ENCODE results near the gene SCUBE1. TPM values are rescaled to one million over a fixed set of nuclear protein-coding genes. Genes with fewer than 3 reads are reported as not detected.

SCUBE1 gene
- total RNA-seq, 1 experiment from 2014 or later: 28.9 TPM

- no peak for DNase-seq (ENCODE audit: low spot score)
- in situ Hi-C loops (cut with HindIII; ENCODE audit: low sequenced_read_pairs): no loop called here
Measured at GRCh38 chr22:43270314-43270908, 72.8 kb downstream of the SCUBE1 start.

GRCh38 chr22:43269646-43270045 is 73.5 kb downstream of the SCUBE1 start:
- in situ Hi-C loops (cut with HindIII; ENCODE audit: low sequenced_read_pairs): no loop called here
- no peak for DNase-seq (ENCODE audit: low spot score)

- no peak for DNase-seq (ENCODE audit: low spot score)
- in situ Hi-C loops (cut with HindIII; ENCODE audit: low sequenced_read_pairs): no loop called here
Measured at GRCh38 chr22:43269246-43269645, 73.9 kb downstream of the SCUBE1 start.

- in situ Hi-C loops (cut with HindIII; ENCODE audit: low sequenced_read_pairs): no loop called here
- DNase-seq (ENCODE audit: low spot score): no peak
Measured at GRCh38 chr22:43267981-43268660, 75.1 kb downstream of the SCUBE1 start.

GRCh38 chr22:43267332-43267980 is 75.7 kb downstream of the SCUBE1 start:
- in situ Hi-C loops (cut with HindIII; ENCODE audit: low sequenced_read_pairs): no loop called here
- no peak for DNase-seq (ENCODE audit: low spot score)

GRCh38 chr22:43266076-43266475 is 77.1 kb downstream of the SCUBE1 start:
- in situ Hi-C loops (cut with HindIII; ENCODE audit: low sequenced_read_pairs): no loop called here
- DNase-seq (ENCODE audit: low spot score): no peak

GRCh38 chr22:43263645-43264514 is 79.3 kb downstream of the SCUBE1 start:
- in situ Hi-C loops (cut with HindIII; ENCODE audit: low sequenced_read_pairs): no loop called here
- no peak for DNase-seq (ENCODE audit: low spot score)

- DNase-seq (ENCODE audit: low spot score): no peak
- in situ Hi-C loops (cut with HindIII; ENCODE audit: low sequenced_read_pairs): no loop called here
Measured at GRCh38 chr22:43262990-43263644, 80.1 kb downstream of the SCUBE1 start.

GRCh38 chr22:43260331-43261231 is 82.6 kb downstream of the SCUBE1 start:
- peak; percentile 59 for DNase-seq (ENCODE audit: low spot score)
- in situ Hi-C loops (cut with HindIII; ENCODE audit: low sequenced_read_pairs): no loop called here

- in situ Hi-C loops (cut with HindIII; ENCODE audit: low sequenced_read_pairs): no loop called here
- DNase-seq (ENCODE audit: low spot score): no peak
Measured at GRCh38 chr22:43257961-43258360, 85.2 kb downstream of the SCUBE1 start.

GRCh38 chr22:43257549-43257948 is 85.6 kb downstream of the SCUBE1 start:
- in situ Hi-C loops (cut with HindIII; ENCODE audit: low sequenced_read_pairs): no loop called here

GRCh38 chr22:43256976-43257545 is 86.1 kb downstream of the SCUBE1 start:
- DNase-seq (ENCODE audit: low spot score): no peak
- in situ Hi-C loops (cut with HindIII; ENCODE audit: low sequenced_read_pairs): no loop called here

More at GRCh38 chr22:43257549-43257948, 85.6 kb downstream of the SCUBE1 start:
- DNase-seq (ENCODE audit: low spot score): no peak

- DNase-seq (ENCODE audit: low spot score): no peak
- in situ Hi-C loops (cut with HindIII; ENCODE audit: low sequenced_read_pairs): no loop called here
Measured at GRCh38 chr22:43256569-43256968, 86.6 kb downstream of the SCUBE1 start.

GRCh38 chr22:43255299-43255698 is 87.9 kb downstream of the SCUBE1 start:
- in situ Hi-C loops (cut with HindIII; ENCODE audit: low sequenced_read_pairs): no loop called here

GRCh38 chr22:43253839-43254238 is 89.3 kb downstream of the SCUBE1 start:
- no peak for DNase-seq (ENCODE audit: low spot score)
- in situ Hi-C loops (cut with HindIII; ENCODE audit: low sequenced_read_pairs): no loop called here

More at GRCh38 chr22:43255299-43255698, 87.9 kb downstream of the SCUBE1 start:
- DNase-seq (ENCODE audit: low spot score): no peak

- in situ Hi-C loops (cut with HindIII; ENCODE audit: low sequenced_read_pairs): no loop called here
- no peak for DNase-seq (ENCODE audit: low spot score)
Measured at GRCh38 chr22:43252319-43252718, 90.9 kb downstream of the SCUBE1 start.

GRCh38 chr22:43249789-43250471 is 93.2 kb downstream of the SCUBE1 start:
- in situ Hi-C loops (cut with HindIII; ENCODE audit: low sequenced_read_pairs): no loop called here
- no peak for DNase-seq (ENCODE audit: low spot score)
